ENCODE data around the gene PLB1.
A peak's percentile ranks its signal among the peaks of the same experiment; 100 is the strongest.

PLB1 gene

GRCh38 chr2:28598484-28598883 is 102.6 kb downstream of the PLB1 start:
- no peak for DNase-seq (ENCODE audit: insufficient read length, low spot score)
- no peak for TF ChIP-seq POLR2A (IDR thresholded peaks at IDR 0.05; ENCODE audit: low read depth, low read length)
- no peak for FAIRE-seq

GRCh38 chr2:28600181-28600580 is 104.3 kb downstream of the PLB1 start:
- TF ChIP-seq POLR2A (IDR thresholded peaks at IDR 0.05; ENCODE audit: low read depth, low read length): no peak
- DNase-seq (ENCODE audit: insufficient read length, low spot score) (no peak), FAIRE-seq (no peak)

- no peak for DNase-seq (ENCODE audit: insufficient read length, low spot score)
- no peak for TF ChIP-seq POLR2A (IDR thresholded peaks at IDR 0.05; ENCODE audit: low read depth, low read length)
- FAIRE-seq: no peak
Measured at GRCh38 chr2:28601616-28602015, 105.8 kb downstream of the PLB1 start.

- TF ChIP-seq POLR2A (IDR thresholded peaks at IDR 0.05; ENCODE audit: low read depth, low read length): no peak
- FAIRE-seq: no peak
Measured at GRCh38 chr2:28602136-28602660, 106.3 kb downstream of the PLB1 start.

GRCh38 chr2:28602751-28603639 is 107.1 kb downstream of the PLB1 start:
- TF ChIP-seq POLR2A (IDR thresholded peaks at IDR 0.05; ENCODE audit: low read depth, low read length): no peak
- FAIRE-seq (no peak), DNase-seq (ENCODE audit: insufficient read length, low spot score) (no peak)

More at GRCh38 chr2:28602136-28602660, 106.3 kb downstream of the PLB1 start:
- no peak for DNase-seq (ENCODE audit: insufficient read length, low spot score)

- FAIRE-seq (no peak), DNase-seq (ENCODE audit: insufficient read length, low spot score) (no peak)
- TF ChIP-seq POLR2A (IDR thresholded peaks at IDR 0.05; ENCODE audit: low read depth, low read length): no peak
Measured at GRCh38 chr2:28603821-28604220, 108.0 kb downstream of the PLB1 start.

GRCh38 chr2:28604284-28604843 is 108.5 kb downstream of the PLB1 start:
- DNase-seq (ENCODE audit: insufficient read length, low spot score) (no peak), FAIRE-seq (no peak)
- no peak for TF ChIP-seq POLR2A (IDR thresholded peaks at IDR 0.05; ENCODE audit: low read depth, low read length)

- TF ChIP-seq POLR2A (IDR thresholded peaks at IDR 0.05; ENCODE audit: low read depth, low read length): no peak
- FAIRE-seq (no peak), DNase-seq (ENCODE audit: insufficient read length, low spot score) (no peak)
Measured at GRCh38 chr2:28606986-28607441, 111.2 kb downstream of the PLB1 start.

DNA sequence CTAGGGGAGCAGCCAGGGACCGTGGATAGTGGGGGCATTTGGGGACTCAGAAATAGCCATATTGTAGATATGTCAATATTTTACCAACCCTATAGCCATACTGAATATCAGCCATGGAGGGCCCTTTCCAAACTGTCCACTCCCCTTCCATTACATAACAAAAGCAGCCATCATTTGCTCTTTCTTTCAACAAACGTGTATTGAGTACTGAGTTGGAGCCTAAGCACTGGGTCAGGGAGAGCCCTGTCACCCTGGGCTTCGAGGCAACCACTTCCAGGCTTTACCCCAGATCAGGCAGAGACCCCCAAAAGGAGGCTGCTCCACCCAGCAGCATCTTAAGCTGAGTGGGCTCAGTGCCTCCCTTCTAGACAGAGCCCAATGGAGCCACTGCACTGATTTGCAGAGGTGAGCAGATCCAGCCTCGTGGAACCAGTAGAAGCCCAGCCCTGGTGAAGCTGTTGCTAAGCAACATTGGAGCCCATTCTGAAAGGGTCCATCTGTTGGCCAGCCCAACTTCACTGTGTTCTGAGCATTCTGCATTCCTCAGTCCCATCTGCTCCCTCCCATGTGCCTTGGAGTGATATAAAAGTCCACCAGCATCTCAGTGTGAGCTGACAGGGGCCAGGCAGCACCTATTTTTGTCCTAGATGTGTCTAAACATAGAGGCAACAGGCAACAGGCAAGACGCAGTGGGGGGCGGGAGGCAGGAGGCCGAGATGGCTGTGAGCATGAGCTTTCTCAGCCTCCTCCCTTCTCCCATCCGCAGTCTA is 112.1 kb downstream of the PLB1 start:
- TF ChIP-seq POLR2A (IDR thresholded peaks at IDR 0.05; ENCODE audit: low read depth, low read length): no peak
- DNase-seq (ENCODE audit: insufficient read length, low spot score) (no peak), FAIRE-seq (no peak)

GRCh38 chr2:28608500-28609424 is 112.9 kb downstream of the PLB1 start:
- TF ChIP-seq POLR2A (IDR thresholded peaks at IDR 0.05; ENCODE audit: low read depth, low read length): no peak
- DNase-seq (ENCODE audit: insufficient read length, low spot score) (no peak), FAIRE-seq (no peak)

GRCh38 chr2:28610583-28611201 is 114.8 kb downstream of the PLB1 start:
- FAIRE-seq (peak; percentile 93), DNase-seq (ENCODE audit: insufficient read length, low spot score) (peak; percentile 90)
- no peak for TF ChIP-seq POLR2A (IDR thresholded peaks at IDR 0.05; ENCODE audit: low read depth, low read length)

DNA sequence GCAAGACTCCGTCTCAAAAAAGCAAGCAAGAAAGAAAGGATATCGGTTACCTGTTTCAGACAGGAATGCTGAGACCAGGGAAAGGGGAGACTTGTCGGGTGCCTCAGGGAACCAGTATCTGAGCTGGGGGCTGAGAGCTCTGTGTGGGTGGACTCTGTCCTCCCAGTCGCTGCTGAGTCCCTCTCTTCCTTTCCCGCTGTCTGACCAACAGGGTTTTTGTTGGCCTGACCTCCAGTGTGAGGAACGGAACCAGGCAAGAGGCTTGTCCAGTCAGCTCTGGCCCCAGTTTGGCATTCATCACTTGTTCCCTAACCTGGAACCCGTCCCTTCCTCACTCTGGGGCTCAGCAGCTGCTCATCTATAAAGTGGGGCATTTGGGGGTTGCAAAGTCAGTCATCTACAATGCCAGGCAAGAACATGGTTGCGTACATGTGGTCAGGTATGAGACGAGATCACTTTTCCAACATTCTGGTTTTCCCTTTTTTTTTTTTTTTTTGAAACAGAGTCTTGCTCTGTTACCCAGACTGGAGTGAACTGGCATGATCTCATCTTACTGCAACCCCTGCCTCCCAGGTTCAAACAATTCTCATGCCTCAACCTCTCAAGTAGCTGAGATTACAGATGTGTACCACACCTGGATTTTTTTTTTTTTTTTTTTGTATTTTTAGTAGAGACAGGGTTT is 116.4 kb downstream of the PLB1 start:
- DNase-seq (ENCODE audit: insufficient read length, low spot score) (no peak), FAIRE-seq (no peak)
- no peak for TF ChIP-seq POLR2A (IDR thresholded peaks at IDR 0.05; ENCODE audit: low read depth, low read length)
